ENCODE measurements around the gene CDK4.
"Not testable (repeated sequence)": the region's sequence is repeated elsewhere in the genome, so short reads cannot be mapped to it uniquely, and the experiment has no call there.

The CDK4 gene

DNA sequence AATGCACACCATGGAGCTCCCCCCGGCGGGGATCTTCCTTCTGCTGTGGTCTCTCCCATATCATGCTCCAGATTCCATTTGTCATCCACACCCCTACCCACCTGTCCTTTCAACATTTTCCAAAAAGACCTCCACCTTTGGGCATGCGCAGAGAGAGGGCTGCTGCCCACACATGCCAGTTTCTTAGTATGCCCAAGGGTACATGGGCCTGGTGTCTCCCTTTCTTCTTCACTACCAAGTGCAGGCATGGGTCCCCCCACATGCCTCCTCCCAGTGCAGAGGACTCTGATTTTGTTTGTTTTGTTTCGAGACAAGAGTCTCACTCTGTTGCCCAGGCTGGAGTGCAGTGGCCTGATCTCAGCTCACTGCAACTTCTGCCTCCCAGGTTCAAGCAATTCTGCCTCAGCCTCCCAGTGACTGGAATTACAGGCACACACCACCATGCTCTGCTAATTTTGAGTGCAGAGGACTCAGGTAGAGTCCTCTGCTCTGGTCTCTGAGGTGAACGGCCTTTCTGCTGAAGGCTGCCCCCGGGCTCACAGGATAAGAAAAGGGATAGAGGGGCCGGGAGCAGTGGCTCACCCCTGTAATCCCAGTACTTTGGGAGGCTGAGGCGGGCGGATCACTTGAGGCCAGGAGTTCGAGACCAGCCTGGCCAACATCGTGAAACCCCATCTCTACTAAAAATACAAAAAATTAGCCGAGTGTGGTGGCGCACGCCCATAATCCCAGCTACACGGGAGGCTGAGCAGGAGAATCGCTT lies 30.1 kb downstream of the CDK4 start:
- not testable (repeated sequence) for DNase-seq; H4K5ac ChIP-seq (ENCODE audit: low read length); H3K18ac ChIP-seq (ENCODE audit: low read length); H3K79me2 ChIP-seq (ENCODE audit: control insufficient read depth, insufficient read depth, low read length); H3K4me2 ChIP-seq (ENCODE audit: low read length); H3K79me1 ChIP-seq (ENCODE audit: low read length); H3K4me1 ChIP-seq (ENCODE audit: control insufficient read depth, low read depth, low read length); H2BK5ac ChIP-seq (ENCODE audit: low read length); H3K36me3 ChIP-seq (ENCODE audit: control insufficient read depth, insufficient read depth, low read length); H3K56ac ChIP-seq (ENCODE audit: low read length); H3K23ac ChIP-seq (ENCODE audit: low read length); H2BK15ac ChIP-seq (replicated peaks; ENCODE audit: low read depth); H3K27ac ChIP-seq (ENCODE audit: low read depth, low read length); H3K9ac ChIP-seq (ENCODE audit: low read length); H3K27me3 ChIP-seq (ENCODE audit: insufficient read depth, low read length, poor library complexity); H2BK120ac ChIP-seq (ENCODE audit: low read depth, low read length); H3K4ac ChIP-seq (ENCODE audit: low read depth, low read length); H3K4me3 ChIP-seq (ENCODE audit: low read length); H2AK5ac ChIP-seq (ENCODE audit: low read length); H4K8ac ChIP-seq (ENCODE audit: low read depth, low read length)
- WGBS (ENCODE audit: extremely low coverage, insufficient coverage, low lambda C conversion rate) = no CpG with 5 or more reads among the region's 16 CpGs

- Histone ChIP-seq H4K8ac (ENCODE audit: low read depth, low read length) (no peak overlapping the region), H3K56ac (ENCODE audit: low read length) (no peak overlapping the region), H4K5ac (ENCODE audit: low read length) (no peak overlapping the region), H2AK5ac (ENCODE audit: low read length) (no peak overlapping the region), H3K27me3 (ENCODE audit: insufficient read depth, low read length, poor library complexity) (no peaks in the 10 kb centered on the region), H3K4ac (ENCODE audit: low read depth, low read length) (no peak overlapping the region), H3K27ac (ENCODE audit: low read depth, low read length) (no peak overlapping the region), H3K4me2 (ENCODE audit: low read length) (no peak overlapping the region), H2BK5ac (ENCODE audit: low read length) (no peak overlapping the region), H3K9ac (ENCODE audit: low read length) (no peak overlapping the region), H3K79me2 (ENCODE audit: control insufficient read depth, insufficient read depth, low read length) (no peaks in the 10 kb centered on the region), H3K79me1 (ENCODE audit: low read length) (no peaks in the 10 kb centered on the region), H3K23ac (ENCODE audit: low read length) (no peak overlapping the region), H3K4me3 (ENCODE audit: low read length) (no peak overlapping the region), H3K36me3 (ENCODE audit: control insufficient read depth, insufficient read depth, low read length) (peaks cover 6% of the 10 kb centered on the region), H3K4me1 (ENCODE audit: control insufficient read depth, low read depth, low read length) (no peaks in the 10 kb centered on the region), H3K18ac (ENCODE audit: low read length) (no peak overlapping the region), H2BK120ac (ENCODE audit: low read depth, low read length) (no peak overlapping the region), H2BK15ac (replicated peaks; ENCODE audit: low read depth) (no peak overlapping the region)
- DNase-seq = no peak
- WGBS (ENCODE audit: extremely low coverage, insufficient coverage, low lambda C conversion rate) = no CpG with 5 or more reads among the region's 11 CpGs
Measured at GRCh38 chr12:57720606-57721595, 31.2 kb downstream of the CDK4 start.

DNA sequence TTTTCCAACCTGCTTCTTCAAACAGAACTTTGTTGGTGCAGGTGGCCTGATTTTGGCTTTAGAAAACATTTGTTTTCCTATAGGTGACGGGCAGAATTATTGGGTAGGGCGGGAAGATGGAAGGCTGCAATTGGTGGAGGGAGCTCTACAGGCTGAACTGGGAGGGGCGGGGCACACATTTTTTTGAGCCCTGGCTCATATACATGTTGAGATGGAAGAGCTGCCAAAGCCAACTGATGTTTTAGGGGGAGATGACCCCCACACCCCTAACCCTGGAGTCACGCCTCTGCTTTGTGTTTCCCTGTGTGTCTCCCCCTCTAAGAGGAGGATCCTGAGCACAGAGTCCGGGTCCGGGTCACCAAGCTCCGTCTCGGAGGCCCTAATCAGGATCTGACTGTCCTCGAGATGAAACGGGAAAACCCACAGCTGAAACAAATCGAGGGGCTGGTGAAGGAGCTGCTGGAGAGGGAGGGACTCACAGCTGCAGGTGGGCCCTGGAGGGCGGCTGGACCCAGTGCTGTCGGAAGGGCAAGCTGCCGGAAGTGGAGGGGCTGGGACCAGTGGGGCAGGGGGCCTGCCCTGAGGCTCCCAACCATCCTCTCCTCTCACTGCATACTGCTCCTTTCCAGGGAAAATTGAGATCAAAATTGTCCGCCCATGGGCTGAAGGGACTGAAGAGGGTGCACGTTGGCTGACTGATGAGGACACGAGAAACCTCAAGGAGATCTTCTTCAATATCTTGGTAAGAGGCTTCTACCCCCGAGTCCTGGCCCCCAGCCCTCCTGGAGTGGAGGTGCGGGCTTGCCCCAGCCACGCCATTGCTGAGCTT lies 32.1 kb downstream of the CDK4 start:
- Histone ChIP-seq H2BK15ac (replicated peaks; ENCODE audit: low read depth) (no peak overlapping the region), H3K4me3 (ENCODE audit: low read length) (no peak overlapping the region), H2AK5ac (ENCODE audit: low read length) (no peak overlapping the region), H3K4me2 (ENCODE audit: low read length) (no peak overlapping the region), H3K4ac (ENCODE audit: low read depth, low read length) (no peak overlapping the region), H3K27me3 (ENCODE audit: insufficient read depth, low read length, poor library complexity) (no peaks in the 10 kb centered on the region), H3K9ac (ENCODE audit: low read length) (no peak overlapping the region), H3K79me2 (ENCODE audit: control insufficient read depth, insufficient read depth, low read length) (no peaks in the 10 kb centered on the region), H3K27ac (ENCODE audit: low read depth, low read length) (no peak overlapping the region), H3K18ac (ENCODE audit: low read length) (no peak overlapping the region), H4K8ac (ENCODE audit: low read depth, low read length) (no peak overlapping the region), H3K79me1 (ENCODE audit: low read length) (no peaks in the 10 kb centered on the region), H2BK120ac (ENCODE audit: low read depth, low read length) (no peak overlapping the region), H3K23ac (ENCODE audit: low read length) (no peak overlapping the region), H4K5ac (ENCODE audit: low read length) (no peak overlapping the region), H2BK5ac (ENCODE audit: low read length) (no peak overlapping the region), H3K36me3 (ENCODE audit: control insufficient read depth, insufficient read depth, low read length) (peaks cover 6% of the 10 kb centered on the region), H3K4me1 (ENCODE audit: control insufficient read depth, low read depth, low read length) (no peaks in the 10 kb centered on the region), H3K56ac (ENCODE audit: low read length) (no peak overlapping the region)
- no CpG with 5 or more reads among the region's 20 CpGs for WGBS (ENCODE audit: extremely low coverage, insufficient coverage, low lambda C conversion rate)
- no peak for DNase-seq

- Histone ChIP-seq H2BK120ac (ENCODE audit: low read depth, low read length) (no peak overlapping the region), H3K9ac (ENCODE audit: low read length) (no peak overlapping the region), H3K18ac (ENCODE audit: low read length) (no peak overlapping the region), H3K36me3 (ENCODE audit: control insufficient read depth, insufficient read depth, low read length) (peaks cover 6% of the 10 kb centered on the region), H3K79me2 (ENCODE audit: control insufficient read depth, insufficient read depth, low read length) (no peaks in the 10 kb centered on the region), H3K56ac (ENCODE audit: low read length) (no peak overlapping the region), H2BK15ac (replicated peaks; ENCODE audit: low read depth) (no peak overlapping the region), H4K8ac (ENCODE audit: low read depth, low read length) (no peak overlapping the region), H4K5ac (ENCODE audit: low read length) (no peak overlapping the region), H2AK5ac (ENCODE audit: low read length) (no peak overlapping the region), H3K4ac (ENCODE audit: low read depth, low read length) (no peak overlapping the region), H3K4me3 (ENCODE audit: low read length) (no peak overlapping the region), H3K4me1 (ENCODE audit: control insufficient read depth, low read depth, low read length) (no peaks in the 10 kb centered on the region), H3K23ac (ENCODE audit: low read length) (no peak overlapping the region), H3K27ac (ENCODE audit: low read depth, low read length) (no peak overlapping the region), H3K4me2 (ENCODE audit: low read length) (no peak overlapping the region), H3K27me3 (ENCODE audit: insufficient read depth, low read length, poor library complexity) (no peaks in the 10 kb centered on the region), H2BK5ac (ENCODE audit: low read length) (no peak overlapping the region), H3K79me1 (ENCODE audit: low read length) (no peaks in the 10 kb centered on the region)
- DNase-seq = no peak
- no CpG with 5 or more reads among the region's 15 CpGs for whole genome bisulfite sequencing (ENCODE audit: extremely low coverage, insufficient coverage, low lambda C conversion rate)
Measured at GRCh38 chr12:57718641-57719528, 33.2 kb downstream of the CDK4 start.

Measured in mesendoderm (in vitro differentiated cells).